ENCODE measurements around the gene UBAC2. TPM values are rescaled to one million over a fixed set of nuclear protein-coding genes. Genes with fewer than 3 reads are reported as not detected.

UBAC2 gene
- total RNA-seq, 4 donors from 2014 or later, result 43.5 to 59.6 (median 52.0) TPM

- no peaks in the 10 kb centered on the region for H3K9me3 ChIP-seq
- 82 to 83% methylated on average over 4 of the region's 4 CpGs for WGBS, 2 donors
- no peak for DNase-seq (ENCODE audit: low spot score in 2 of 2)
- TF ChIP-seq EP300 (IDR thresholded peaks at IDR 0.05), result no peak
- TF ChIP-seq POLR2A (IDR thresholded peaks at IDR 0.05), result no peak
- no peak for TF ChIP-seq CTCF (IDR thresholded peaks at IDR 0.05)
- no peaks in the 10 kb centered on the region for H3K36me3 ChIP-seq
- peak overlapping the region in 2 of 4 donors; percentile 17 to 35 for H3K4me3 ChIP-seq
- no peaks in the 10 kb centered on the region for H3K27me3 ChIP-seq
- peaks cover 0 to 9% (median 2%) of the 10 kb centered on the region in 4 donors for H3K4me1 ChIP-seq
- H3K27ac ChIP-seq, result peak overlapping the region in 3 of 4 donors; percentile 74 to 84 (median 76)
These were observed 103.9 kb downstream of the UBAC2 start for GRCh38 chr13:99304541-99304940.

- peaks cover 0 to 9% (median 4%) of the 10 kb centered on the region in 4 donors for H3K4me1 ChIP-seq
- WGBS, 2 donors, result 62 to 81% methylated on average over 5 of the region's 5 CpGs
- no peaks in the 10 kb centered on the region for H3K27me3 ChIP-seq
- H3K4me3 ChIP-seq, result peak overlapping the region in 2 of 4 donors; percentile 35 to 41
- DNase-seq (ENCODE audit: low spot score in 2 of 2), result no peak
- H3K9me3 ChIP-seq, result no peaks in the 10 kb centered on the region
- TF ChIP-seq EP300 (IDR thresholded peaks at IDR 0.05), result no peak
- TF ChIP-seq POLR2A (IDR thresholded peaks at IDR 0.05), result no peak
- TF ChIP-seq CTCF (IDR thresholded peaks at IDR 0.05), result no peak
- H3K36me3 ChIP-seq, result no peaks in the 10 kb centered on the region
- peak overlapping the region in 3 of 4 donors; percentile 74 to 84 (median 76) for H3K27ac ChIP-seq
These were observed 104.5 kb downstream of the UBAC2 start for GRCh38 chr13:99305158-99305557.

GRCh38 chr13:99305566-99305965 lies 104.9 kb downstream of the UBAC2 start:
- peaks cover 0 to 10% (median 5%) of the 10 kb centered on the region in 4 donors for H3K4me1 ChIP-seq
- WGBS, 2 donors, result 86 to 91% methylated on average over 8 of the region's 8 CpGs
- H3K4me3 ChIP-seq, result peak overlapping the region in 2 of 4 donors; percentile 35 to 41
- DNase-seq (ENCODE audit: low spot score in 2 of 2), result no peak
- no peaks in the 10 kb centered on the region for H3K36me3 ChIP-seq
- TF ChIP-seq CTCF (IDR thresholded peaks at IDR 0.05), result no peak
- peak in 1 of 2 donors; percentile 4 for TF ChIP-seq EP300 (IDR thresholded peaks at IDR 0.05)
- peak overlapping the region in 3 of 4 donors; percentile 74 to 84 (median 76) for H3K27ac ChIP-seq
- no peaks in the 10 kb centered on the region for H3K9me3 ChIP-seq
- no peaks in the 10 kb centered on the region for H3K27me3 ChIP-seq

- H3K4me1 ChIP-seq, result peaks cover 0 to 22% (median 8%) of the 10 kb centered on the region in 4 donors
- DNase-seq (ENCODE audit: low spot score in 2 of 2), result no peak
These were observed 106.6 kb downstream of the UBAC2 start, which contains the start of gene GPR183 for GRCh38 chr13:99307247-99307646. Gene GPR183 (minus strand): TSS chr13:99307399. CDS start chr13:99296145, 11,254 bp downstream.

More at GRCh38 chr13:99307247-99307646, 106.6 kb downstream of the UBAC2 start, which contains the start of gene GPR183:
- no peaks in the 10 kb centered on the region for H3K36me3 ChIP-seq
- peak within 1 kb of the TSS; percentile 3 to 84 (median 75) for H3K27ac ChIP-seq
- peak within 1 kb of the TSS in 3 of 4 donors; percentile 3 to 41 (median 35) for H3K4me3 ChIP-seq
- 32 to 43% methylated on average over 4 of the region's 4 CpGs for WGBS, 2 donors
- TF ChIP-seq EP300 (IDR thresholded peaks at IDR 0.05) (peak in 1 of 2 donors; percentile 78), CTCF (IDR thresholded peaks at IDR 0.05) (no peak), POLR2A (IDR thresholded peaks at IDR 0.05) (peak in 1 of 2 donors; percentile 52)
- H3K9me3 ChIP-seq, result no peaks in the 10 kb centered on the region
- H3K27me3 ChIP-seq, result no peaks in the 10 kb centered on the region

Data from tibial nerve (tissue), 4 donors.